Measurements from ENCODE around the gene SYT12.

DNA sequence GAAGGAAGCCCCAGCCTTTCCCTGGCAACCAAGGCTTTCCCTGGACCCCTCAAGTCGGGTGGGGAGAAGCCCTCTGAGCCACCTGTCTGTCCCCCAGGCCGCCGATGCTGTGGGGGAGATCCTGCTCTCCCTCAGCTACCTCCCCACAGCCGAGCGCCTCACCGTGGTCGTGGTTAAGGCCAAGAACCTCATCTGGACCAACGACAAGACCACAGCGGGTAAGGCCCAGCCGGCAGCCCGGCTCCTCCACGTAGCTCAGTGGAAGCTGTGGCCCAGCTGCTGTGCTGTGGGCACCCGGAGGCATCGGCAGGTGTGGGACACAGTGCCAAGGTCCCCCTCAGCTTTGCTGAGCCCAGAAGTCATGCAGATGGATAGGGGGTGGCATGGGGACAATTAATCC, 21.6 kb downstream of the SYT12 start:
- TF ChIP-seq POLR2A (IDR thresholded peaks at IDR 0.05): no peak
- TF ChIP-seq, protein P1, sequence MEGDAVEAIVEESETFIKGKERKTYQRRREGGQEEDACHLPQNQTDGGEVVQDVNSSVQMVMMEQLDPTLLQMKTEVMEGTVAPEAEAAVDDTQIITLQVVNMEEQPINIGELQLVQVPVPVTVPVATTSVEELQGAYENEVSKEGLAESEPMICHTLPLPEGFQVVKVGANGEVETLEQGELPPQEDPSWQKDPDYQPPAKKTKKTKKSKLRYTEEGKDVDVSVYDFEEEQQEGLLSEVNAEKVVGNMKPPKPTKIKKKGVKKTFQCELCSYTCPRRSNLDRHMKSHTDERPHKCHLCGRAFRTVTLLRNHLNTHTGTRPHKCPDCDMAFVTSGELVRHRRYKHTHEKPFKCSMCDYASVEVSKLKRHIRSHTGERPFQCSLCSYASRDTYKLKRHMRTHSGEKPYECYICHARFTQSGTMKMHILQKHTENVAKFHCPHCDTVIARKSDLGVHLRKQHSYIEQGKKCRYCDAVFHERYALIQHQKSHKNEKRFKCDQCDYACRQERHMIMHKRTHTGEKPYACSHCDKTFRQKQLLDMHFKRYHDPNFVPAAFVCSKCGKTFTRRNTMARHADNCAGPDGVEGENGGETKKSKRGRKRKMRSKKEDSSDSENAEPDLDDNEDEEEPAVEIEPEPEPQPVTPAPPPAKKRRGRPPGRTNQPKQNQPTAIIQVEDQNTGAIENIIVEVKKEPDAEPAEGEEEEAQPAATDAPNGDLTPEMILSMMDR (IDR thresholded peaks at IDR 0.05): no peak
